GM12878 (cell line): Measurements from ENCODE around the gene DISP2. TPM values are rescaled to one million over a fixed set of nuclear protein-coding genes. Genes with fewer than 3 reads are reported as not detected.

ENCODE experiments used
- ATAC-seq: fragments of 200-7000 bp; cut with Tn5 transposase; 3 replicates; pipeline ENCODE4 v1.9.1; 2020; ENCODE audit warnings: mild to moderate bottlenecking, moderate library complexity
- BruUV-seq: library from RNA; stranded (reverse); fragments of 400-500 nt; replicated peaks from 2 replicates; lab custom pipeline; 2021; lab: Mats Ljungman, UMichigan
- CTCF ChIA-PET: fragments of 300-600 bp; sonication (Branson Sonifier 250); formaldehyde crosslinking; extraction: SDS; loops from one replicate; lab custom pipeline; 2021; ENCODE audit warnings: inconsistent platforms; lab: Yijun Ruan, JAX
- POLR2A ChIA-PET: fragments of 350-600 bp; formaldehyde crosslinking; extraction: SDS; loops from one replicate; lab custom pipeline; 2021; ENCODE audit warnings: inconsistent platforms; lab: Charles Lee
- RAD21 ChIA-PET: fragments of 300-600 bp; sonication (Branson Sonifier 250); formaldehyde crosslinking; loops from one replicate; lab custom pipeline; 2023; ENCODE audit warnings: antibody characterized with exemption; ENCODE audit not compliant: unreplicated experiment; lab: Charles Lee
- SMC1A ChIA-PET: fragments of 300-600 bp; sonication (Branson Sonifier 250); formaldehyde crosslinking; loops from one replicate; lab custom pipeline; 2023; ENCODE audit not compliant: unreplicated experiment, uncharacterized antibody; lab: Charles Lee
- DNase-seq: peaks from one replicate; pipeline ENCODE4 v3.0.0-alpha.2; 2011; ENCODE audit warnings: low read depth, low spot score
- FAIRE-seq: peaks from 3 replicates; lab custom pipeline; 2011; peaks lifted over from hg19 to GRCh38; lab: Jason Lieb, UNC
- H2AFZ ChIP-seq: 2 replicates; pipeline ENCODE4 v1.6.0; 2011; ENCODE audit warnings: low read depth, low read length, control low read depth; ENCODE audit not compliant: control insufficient read depth
- H3K27ac ChIP-seq: 2 replicates; pipeline ENCODE4 v1.5.1; 2011; ENCODE audit warnings: control low read depth; ENCODE audit not compliant: control insufficient read depth, insufficient read depth
- H3K27me3 ChIP-seq, 2 experiments: replicated peaks in 1 of 2; 2 replicates each; pipeline versions ENCODE4 v1.6.0 to v1.6.1; 2011; ENCODE audit warnings: low read length in 1 of 2; ENCODE audit not compliant: control insufficient read depth in 2 of 2, insufficient read depth in 2 of 2
- H3K36me3 ChIP-seq, 2 experiments: 2 replicates each; pipeline ENCODE4 v1.5.1; 2011; ENCODE audit warnings: low read length in 1 of 2; ENCODE audit not compliant: control insufficient read depth in 2 of 2, insufficient read depth in 2 of 2
- H3K4me1 ChIP-seq: 2 replicates; pipeline ENCODE4 v1.6.1; 2011; ENCODE audit warnings: mild to moderate bottlenecking, low read length, moderate library complexity, mixed read lengths; ENCODE audit not compliant: control insufficient read depth, insufficient read depth
- H3K4me2 ChIP-seq: 2 replicates; pipeline ENCODE4 v1.6.0; 2011; ENCODE audit warnings: control low read depth; ENCODE audit not compliant: control insufficient read depth, insufficient read depth
- H3K4me3 ChIP-seq: fragments of 200-600 bp; sonication (generic); 2 replicates; pipeline ENCODE4 v1.5.1; 2016
- H3K79me2 ChIP-seq: 2 replicates; pipeline ENCODE4 v1.6.0; 2011; ENCODE audit warnings: low read length; ENCODE audit not compliant: control insufficient read depth, insufficient read depth
- H3K9ac ChIP-seq: 2 replicates; pipeline ENCODE4 v1.8.0; 2011; ENCODE audit warnings: low read length, control low read depth, mixed read lengths; ENCODE audit not compliant: control insufficient read depth, insufficient read depth
- H3K9me3 ChIP-seq: replicated peaks from 3 replicates; pipeline ENCODE4 v1.5.1; 2011; ENCODE audit warnings: mild to moderate bottlenecking, low read length; ENCODE audit not compliant: control insufficient read depth, insufficient read depth
- H4K20me1 ChIP-seq: 2 replicates; pipeline ENCODE4 v1.6.0; 2011; ENCODE audit not compliant: control insufficient read depth, insufficient read depth
- JUNB ChIP-seq: IDR thresholded peaks from 2 replicates; pipeline ENCODE4 v1.6.1; 2016; ENCODE audit warnings: antibody characterized with exemption, mild to moderate bottlenecking
- whole genome bisulfite sequencing: methylation state at CpG from one replicate; pipeline ENCODE4 v1.1.6; 2016; ENCODE audit warnings: low lambda C conversion rate; ENCODE audit not compliant: insufficient replicate concordance, insufficient coverage; ENCODE audit errors: missing lambda C conversion rate; 5-methylcytosine and 5-hydroxymethylcytosine counted together
- in situ Hi-C: fragments of 300-500 bp; cut with MboI; formaldehyde crosslinking; loops from 9 replicates; pipeline ENCODE4 v1.14.3; 2018; ENCODE audit warnings: mixed read lengths
- intact Hi-C: fragments of 100-400 bp; cut with micrococcal nuclease; formaldehyde crosslinking; loops from one replicate; pipeline ENCODE4 v1.14.2; 2022; ENCODE audit not compliant: unreplicated experiment
- polyA plus RNA-seq, 11 experiments: library from polyadenylated mRNA; depleted of rRNA in 4 of 11; unstranded in 6 of 11; stranded (reverse) in 5 of 11; fragments of >200 nt; fragmentation: Nextera tagmentation in 4 of 11; fragmentation: Illumina TruSeq in 1 of 11; extraction: Ambion mirVana in 4 of 11; extraction: Trizol in 1 of 11; gene quantifications; 1 replicate in 1 of 11; 2 replicates in 10 of 11; pipeline versions ENCODE4 v1.2.1 to v1.2.3, GENCODE V29; 2011 to 2016; ENCODE audit warnings: inconsistent platforms in 2 of 11, missing spikeins in 2 of 11, low read depth in 1 of 11
- total RNA-seq, 4 experiments: library from RNA; depleted of rRNA in 3 of 4; stranded (reverse); fragments of >200 nt in 3 of 4; fragmentation: Illumina TruSeq in 1 of 4; extraction: Trizol in 1 of 4; gene quantifications; 2 replicates each; pipeline versions ENCODE4 v1.2.1 to v1.2.3, GENCODE V29; 2013 to 2021
- TF ChIP-seq, protein P1 (sequence below): fragments of 450-650 bp; IDR thresholded peaks from 2 replicates; pipeline ENCODE4 v1.6.1; 2016; ENCODE audit warnings: mild to moderate bottlenecking

DISP2 gene
- total and polyA plus RNA-seq, 10 of the 15 experiments (the other 5 are each of a cell fraction or from before 2014, with no cell fraction given): under 0.01 to 0.20 (median 0.12) TPM; not detected in 7

DNA sequence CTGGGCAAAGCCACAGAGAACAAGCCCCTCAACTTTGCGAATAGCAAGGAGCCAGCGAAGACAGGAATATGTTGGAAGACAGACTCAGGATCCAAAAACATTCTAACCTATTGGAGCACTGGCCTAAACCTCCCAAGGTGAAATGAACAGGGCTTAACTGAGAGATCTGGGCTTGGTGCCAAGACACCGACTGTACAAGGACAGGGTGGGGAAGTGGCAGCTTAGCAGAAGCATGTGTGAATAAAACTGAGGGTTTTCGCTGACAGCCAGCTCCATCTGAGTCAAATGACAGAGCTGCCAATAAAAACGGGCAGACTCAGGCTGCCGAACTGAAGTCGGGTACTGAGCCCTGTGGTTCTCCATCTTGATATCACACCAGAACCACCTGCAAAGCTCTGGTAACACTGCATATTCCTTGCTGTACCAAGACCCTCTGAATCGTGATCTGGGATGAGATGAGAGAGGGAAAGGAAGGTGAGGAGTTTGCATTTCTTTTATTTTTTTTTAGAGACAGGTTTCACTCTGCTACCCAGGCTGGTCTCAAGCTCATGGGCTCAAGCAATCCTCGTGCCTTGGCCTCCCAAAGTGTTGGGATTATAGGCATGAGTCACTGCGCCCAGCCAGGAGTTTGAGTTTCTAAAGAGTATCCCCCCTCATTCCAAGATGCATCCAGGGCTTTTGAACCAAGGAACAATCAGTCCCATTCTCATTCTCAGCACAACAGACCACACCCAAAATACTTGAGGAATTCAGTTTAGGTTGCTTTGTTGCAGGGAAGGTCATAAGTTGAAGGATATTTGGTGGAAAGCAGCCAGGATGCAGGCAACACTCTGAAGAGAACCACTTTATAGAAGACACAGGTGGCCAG, 44.3 kb upstream of the DISP2 start:
- in situ Hi-C loops: loop anchor here (5.0 kb wide), 1 partner anchor 36 kb away; no protein-coding TSS in a partner anchor
- ChIA-PET RAD21 (interaction anchor here (0.9 to 1.9 kb wide), 3 partner anchors 24 to 268 kb away, joined by 3 to 4 read pairs (median 3); no protein-coding TSS in a partner anchor), CTCF (interaction anchor here (0.7 to 17.6 kb wide), 7 partner anchors 7 to 122 kb away, joined by 3 to 336 read pairs (median 31); partner anchors contain the start of genes CCDC9B and INAFM2), SMC1A (interaction anchor here (1.2 to 10.0 kb wide), 2 partner anchors 10 to 35 kb away, joined by 3 to 83 read pairs; no protein-coding TSS in a partner anchor), POLR2A (interaction anchor here (0.5 to 1.6 kb wide), 3 partner anchors 9 to 555 kb away, joined by 3 to 5 read pairs (median 3); partner anchors contain the start of gene INAFM2)
- no peak for FAIRE-seq
- DNase-seq: no peak
- WGBS: 15% methylated on average over 10 of the region's 10 CpGs
- ATAC-seq: no peak
- no peak overlapping the region for H2AFZ ChIP-seq
- H3K27ac ChIP-seq: no peak overlapping the region
- no peak overlapping the region for H3K9ac ChIP-seq
- peaks cover 0 to 3% of the 10 kb centered on the region in 2 experiments; a peak in 2 of 4 replicates for H3K27me3 ChIP-seq
- no peaks in the 10 kb centered on the region for H3K36me3 ChIP-seq
- TF ChIP-seq, protein P1, sequence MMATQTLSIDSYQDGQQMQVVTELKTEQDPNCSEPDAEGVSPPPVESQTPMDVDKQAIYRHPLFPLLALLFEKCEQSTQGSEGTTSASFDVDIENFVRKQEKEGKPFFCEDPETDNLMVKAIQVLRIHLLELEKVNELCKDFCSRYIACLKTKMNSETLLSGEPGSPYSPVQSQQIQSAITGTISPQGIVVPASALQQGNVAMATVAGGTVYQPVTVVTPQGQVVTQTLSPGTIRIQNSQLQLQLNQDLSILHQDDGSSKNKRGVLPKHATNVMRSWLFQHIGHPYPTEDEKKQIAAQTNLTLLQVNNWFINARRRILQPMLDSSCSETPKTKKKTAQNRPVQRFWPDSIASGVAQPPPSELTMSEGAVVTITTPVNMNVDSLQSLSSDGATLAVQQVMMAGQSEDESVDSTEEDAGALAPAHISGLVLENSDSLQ: peak; percentile 35; the same call in 1 of the 2 replicates
- no peak for TF ChIP-seq JUNB
- peaks cover 13% of the 10 kb centered on the region for H3K4me1 ChIP-seq
- intact Hi-C loops: no loop called here
- H3K4me3 ChIP-seq: no peak overlapping the region
- no peaks in the 10 kb centered on the region for H3K79me2 ChIP-seq
- no peak overlapping the region for H3K4me2 ChIP-seq
- H3K9me3 ChIP-seq: no peaks in the 10 kb centered on the region
- no TSS peak for BruUV-seq
- no peaks in the 10 kb centered on the region for H4K20me1 ChIP-seq
